IPS DF 4.7 (cell line): ENCODE data around the gene NAPA.

ENCODE experiments used
- DNase-seq: peaks from one replicate; pipeline ENCODE4 v3.0.0-alpha.2; 2013; ENCODE audit warnings: low spot score; ENCODE audit errors: extremely low read depth

The NAPA gene

GRCh38 chr19:47514869-47515588, at the start of gene NAPA:
Gene NAPA (minus strand): TSS chr19:47515063. CDS start chr19:47514940, 123 bp downstream.
- peak; percentile 98 for DNase-seq

GRCh38 chr19:47564081-47564480, 49.2 kb upstream of the NAPA start:
- no peak for DNase-seq

GRCh38 chr19:47561440-47562057, 46.7 kb upstream of the NAPA start:
- no peak for DNase-seq

- no peak for DNase-seq
Measured at GRCh38 chr19:47560999-47561398, 46.1 kb upstream of the NAPA start.

GRCh38 chr19:47550129-47550528, 35.3 kb upstream of the NAPA start:
- no peak for DNase-seq

- no peak for DNase-seq
Measured at GRCh38 chr19:47549261-47549862, 34.5 kb upstream of the NAPA start.

- no peak for DNase-seq
Measured at GRCh38 chr19:47547199-47547598, 32.3 kb upstream of the NAPA start.

GRCh38 chr19:47545061-47545948, 30.4 kb upstream of the NAPA start:
- no peak for DNase-seq

- DNase-seq = no peak
Measured at GRCh38 chr19:47544476-47544875, 29.6 kb upstream of the NAPA start.

- DNase-seq = no peak
Measured at GRCh38 chr19:47544075-47544474, 29.2 kb upstream of the NAPA start.

GRCh38 chr19:47542030-47542475, 27.2 kb upstream of the NAPA start:
- no peak for DNase-seq

GRCh38 chr19:47541518-47541917, 26.7 kb upstream of the NAPA start:
- no peak for DNase-seq

GRCh38 chr19:47540748-47541147, 25.9 kb upstream of the NAPA start:
- no peak for DNase-seq

- no peak for DNase-seq
Measured at GRCh38 chr19:47539747-47540311, 25.0 kb upstream of the NAPA start.

GRCh38 chr19:47538812-47539211, 23.9 kb upstream of the NAPA start:
- DNase-seq = no peak

- DNase-seq = no peak
Measured at GRCh38 chr19:47537493-47537892, 22.6 kb upstream of the NAPA start.

- no peak for DNase-seq
Measured at GRCh38 chr19:47534628-47535027, 19.8 kb upstream of the NAPA start.

- no peak for DNase-seq
Measured at GRCh38 chr19:47531640-47532387, 17.0 kb upstream of the NAPA start.

- no peak for DNase-seq
Measured at GRCh38 chr19:47529018-47529742, 14.3 kb upstream of the NAPA start.

GRCh38 chr19:47526798-47527197, 11.9 kb upstream of the NAPA start:
- no peak for DNase-seq
